ENCODE measurements around the gene MOB3B. TPM values are rescaled to one million over a fixed set of nuclear protein-coding genes. Genes with fewer than 3 reads are reported as not detected.

Gene MOB3B
- total RNA-seq, 2 experiments from 2014 or later, result 0.25 to 0.30 TPM

- Mint-ChIP-seq H3K4me1 (ENCODE audit: low read depth) (no peaks in the 10 kb centered on the region), H3K9me3 (no peaks in the 10 kb centered on the region), H3K27me3 (peaks cover 10% of the 10 kb centered on the region), H3K4me3 (no peak overlapping the region), H3K36me3 (ENCODE audit: low read depth) (no peaks in the 10 kb centered on the region), H3K27ac (no peak overlapping the region)
- intact Hi-C loops (cut with DNase I, micrococcal nuclease), result no loop called here
- Histone ChIP-seq H3K4me1 (ENCODE audit: insufficient read depth, low read length) (no peaks in the 10 kb centered on the region), H3K9me3 (ENCODE audit: control insufficient read depth in 1 of 2, insufficient read depth in 1 of 2, low read length in 2 of 2) (no peaks in the 10 kb centered on the region), H3K27me3 (ENCODE audit: control insufficient read depth in 1 of 2, insufficient read depth in 2 of 2, low read length in 2 of 2) (no peaks in the 10 kb centered on the region), H3K4me3 (ENCODE audit: low read length) (no peak overlapping the region), H3K27ac (ENCODE audit: low read depth in 1 of 2, low read length in 2 of 2) (no peak overlapping the region), H3K36me3 (ENCODE audit: insufficient read depth, low read length) (no peaks in the 10 kb centered on the region)
- DNase-seq (no peak), ATAC-seq (ENCODE audit: poor library complexity) (no peak)
- ChIA-PET CTCF (no interaction called here), POLR2A (no interaction called here)
- no peak for TF ChIP-seq CTCF (IDR thresholded peaks at IDR 0.05)
Observed at GRCh38 chr9:27303219-27303618, 226.4 kb downstream of the MOB3B start.

- no peak within 1 kb of the TSS for H3K27ac ChIP-seq (ENCODE audit: low read depth in 1 of 2, low read length in 2 of 2)
- no peak within 1 kb of the TSS for H3K4me3 ChIP-seq (ENCODE audit: low read length)
- H3K36me3 Mint-ChIP-seq (ENCODE audit: low read depth), result no peaks in the 10 kb centered on the region
- ATAC-seq (ENCODE audit: poor library complexity) (no peak), DNase-seq (no peak)
- no peaks in the 10 kb centered on the region for H3K4me1 ChIP-seq (ENCODE audit: insufficient read depth, low read length)
- H3K27ac Mint-ChIP-seq, result no peak within 1 kb of the TSS
- no peaks in the 10 kb centered on the region for H3K4me1 Mint-ChIP-seq (ENCODE audit: low read depth)
- no peak for TF ChIP-seq CTCF (IDR thresholded peaks at IDR 0.05)
- no peaks in the 10 kb centered on the region for H3K9me3 Mint-ChIP-seq
- H3K27me3 Mint-ChIP-seq, result peaks cover 6% of the 10 kb centered on the region
- POLR2A ChIA-PET, result no interaction called here
- H3K27me3 ChIP-seq (ENCODE audit: control insufficient read depth in 1 of 2, insufficient read depth in 2 of 2, low read length in 2 of 2), result no peaks in the 10 kb centered on the region
- H3K4me3 Mint-ChIP-seq, result no peak within 1 kb of the TSS
- H3K36me3 ChIP-seq (ENCODE audit: insufficient read depth, low read length), result no peaks in the 10 kb centered on the region
- no peaks in the 10 kb centered on the region for H3K9me3 ChIP-seq (ENCODE audit: control insufficient read depth in 1 of 2, insufficient read depth in 1 of 2, low read length in 2 of 2)
- CTCF ChIA-PET, result no interaction called here
- intact Hi-C loops (cut with DNase I, micrococcal nuclease), result no loop called here
Observed at GRCh38 chr9:27297050-27297449, 232.6 kb downstream of the MOB3B start, which contains the start of gene EQTN. TSS of gene EQTN (minus strand) at chr9:27297150. CDS start at chr9:27297055, 95 bp downstream.

GRCh38 chr9:27293996-27294395 is 235.6 kb downstream of the MOB3B start:
- DNase-seq, result no peak
- no peak for ATAC-seq (ENCODE audit: poor library complexity)
- Mint-ChIP-seq H3K4me3 (no peak overlapping the region), H3K36me3 (ENCODE audit: low read depth) (no peaks in the 10 kb centered on the region), H3K9me3 (no peaks in the 10 kb centered on the region), H3K4me1 (ENCODE audit: low read depth) (no peaks in the 10 kb centered on the region), H3K27me3 (peaks cover 14% of the 10 kb centered on the region), H3K27ac (no peak overlapping the region)
- Histone ChIP-seq H3K4me1 (ENCODE audit: insufficient read depth, low read length) (no peaks in the 10 kb centered on the region), H3K27ac (ENCODE audit: low read depth in 1 of 2, low read length in 2 of 2) (no peak overlapping the region), H3K9me3 (ENCODE audit: control insufficient read depth in 1 of 2, insufficient read depth in 1 of 2, low read length in 2 of 2) (no peaks in the 10 kb centered on the region), H3K4me3 (ENCODE audit: low read length) (no peak overlapping the region), H3K27me3 (ENCODE audit: control insufficient read depth in 1 of 2, insufficient read depth in 2 of 2, low read length in 2 of 2) (no peaks in the 10 kb centered on the region), H3K36me3 (ENCODE audit: insufficient read depth, low read length) (no peaks in the 10 kb centered on the region)
- intact Hi-C loops (cut with DNase I, micrococcal nuclease), result no loop called here
- no peak for TF ChIP-seq CTCF (IDR thresholded peaks at IDR 0.05)
- POLR2A ChIA-PET, result no interaction called here
- CTCF ChIA-PET, result no interaction called here
